H54 (cell line): ENCODE results near the gene ZNF326.
"Not testable (repeated sequence)": the region's sequence is repeated elsewhere in the genome, so short reads cannot be mapped to it uniquely, and the experiment has no call there.

ENCODE experiments used
- DNase-seq: peaks from one replicate; pipeline ENCODE4 v3.0.0; 2011; ENCODE audit warnings: low spot score, mixed read lengths; ENCODE audit not compliant: insufficient read length
- FAIRE-seq: peaks from 3 replicates; lab custom pipeline; 2011; peaks lifted over from hg19 to GRCh38; lab: Jason Lieb, UNC
- POLR2A ChIP-seq: IDR thresholded peaks from 2 replicates; pipeline ENCODE4 v1.6.1; 2011; ENCODE audit warnings: low read depth, mild to moderate bottlenecking, low read length

ZNF326 gene

DNA sequence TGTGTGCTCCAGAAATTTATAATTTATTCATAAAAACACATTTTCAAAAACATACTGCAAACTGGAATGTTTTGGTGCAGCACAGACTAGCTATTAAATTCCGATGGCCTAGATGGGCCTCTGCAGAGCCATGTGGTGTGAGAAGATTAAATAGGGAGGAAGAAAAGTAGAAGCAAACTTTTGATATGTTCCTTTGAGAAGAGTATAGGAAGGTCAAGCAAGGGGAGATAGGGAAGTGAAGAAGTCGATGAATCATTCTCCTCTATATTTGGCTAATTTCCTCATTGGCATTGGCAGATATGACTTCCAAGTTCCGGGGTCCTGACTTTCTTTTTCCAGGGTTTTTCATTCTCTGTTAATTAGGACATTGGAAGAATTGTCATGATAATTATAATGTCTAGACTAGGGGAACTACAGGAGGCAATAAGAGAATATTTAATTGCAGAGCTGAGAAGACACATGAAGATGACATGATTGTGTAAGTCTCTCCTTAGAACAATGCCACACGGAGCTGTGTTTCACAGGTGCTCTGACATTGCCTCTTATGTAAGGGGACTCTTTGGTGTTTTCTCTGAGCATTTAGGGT is 19.3 kb upstream of the ZNF326 start:
- TF ChIP-seq POLR2A = no peak
- DNase-seq (no peak), FAIRE-seq (peak; percentile 20)

DNA sequence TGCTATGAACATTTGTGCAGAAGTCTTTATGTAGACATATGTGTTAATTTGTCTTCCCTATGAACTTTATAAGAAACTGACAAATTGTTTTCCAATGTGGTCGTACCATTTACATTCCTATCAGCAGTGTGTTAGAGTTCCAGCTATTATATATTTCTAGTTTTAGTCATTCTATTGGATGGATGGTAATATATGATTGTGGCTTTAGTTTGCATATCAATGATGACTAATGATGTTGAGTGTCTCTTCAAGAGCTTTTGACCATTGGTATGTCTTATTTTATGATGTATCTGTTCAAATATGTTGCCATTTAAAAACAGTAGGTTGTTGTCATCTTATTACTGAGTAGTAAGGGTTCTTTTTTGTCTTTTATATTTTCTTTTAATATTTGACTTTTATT is 16.2 kb upstream of the ZNF326 start:
- peak; percentile 34 for DNase-seq
- no peak for FAIRE-seq
- no peak for TF ChIP-seq POLR2A

DNA sequence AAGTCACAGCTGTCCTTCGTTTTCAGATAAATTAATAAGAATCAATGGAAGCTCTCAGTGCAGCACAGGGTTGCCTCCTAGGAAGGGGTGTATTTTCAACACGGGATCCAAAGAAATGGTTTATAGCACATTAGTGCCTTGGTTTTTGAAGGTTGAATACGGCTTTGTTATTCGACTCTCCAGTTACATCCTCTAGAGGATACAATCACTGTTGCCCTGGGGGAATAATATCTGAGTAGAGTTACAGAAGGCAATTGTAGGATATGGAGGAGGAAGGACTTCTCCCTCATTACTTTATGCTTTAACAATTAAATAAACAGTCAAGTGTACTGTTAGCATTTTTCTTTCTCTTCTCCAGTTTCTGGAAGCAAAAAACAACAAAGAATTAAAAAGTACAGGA is 14.3 kb upstream of the ZNF326 start:
- TF ChIP-seq POLR2A = no peak
- no peak for DNase-seq
- FAIRE-seq = no peak

- DNase-seq, FAIRE-seq: not testable (repeated sequence)
These were observed 12.1 kb upstream of the ZNF326 start for GRCh38 chr1:89982846-89983245.

GRCh38 chr1:89984564-89985116 is 10.3 kb upstream of the ZNF326 start:
- not testable (repeated sequence) for FAIRE-seq, DNase-seq

GRCh38 chr1:89986020-89986419 is 8.9 kb upstream of the ZNF326 start:
- no peak for TF ChIP-seq POLR2A
- DNase-seq (no peak), FAIRE-seq (peak; percentile 61)

DNA sequence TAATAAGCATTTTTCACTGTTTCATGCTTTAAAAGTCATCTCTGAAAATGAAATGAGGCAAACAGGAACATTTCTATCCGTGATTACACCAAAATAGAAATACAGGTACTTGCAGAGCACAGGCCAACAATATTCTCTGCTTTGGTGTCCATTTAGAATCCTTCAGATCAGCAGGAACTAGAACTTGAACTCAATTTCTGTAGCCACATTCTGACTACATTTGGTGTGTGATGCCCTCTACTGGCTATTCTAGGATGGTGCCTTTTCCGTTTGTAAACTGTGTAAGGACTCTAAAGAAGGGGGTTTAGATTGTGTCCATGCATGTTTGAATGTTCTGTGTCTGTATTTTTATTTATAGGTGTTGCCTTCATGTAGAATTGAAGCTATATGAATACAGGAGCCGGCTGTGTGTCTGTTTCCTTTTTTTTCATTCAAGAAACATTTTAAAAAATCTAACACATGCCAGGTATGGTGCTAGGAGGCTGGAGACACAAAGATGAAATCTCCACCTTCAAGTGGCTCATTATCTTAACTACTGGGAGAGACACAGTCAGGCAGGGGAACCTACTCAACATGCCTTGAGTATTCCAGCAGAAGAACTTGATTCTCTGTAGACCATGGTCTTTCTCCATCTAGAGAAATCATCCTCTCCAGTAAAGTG is 7.6 kb upstream of the ZNF326 start:
- DNase-seq (peak; percentile 67), FAIRE-seq (peak; percentile 97)
- no peak for TF ChIP-seq POLR2A

DNA sequence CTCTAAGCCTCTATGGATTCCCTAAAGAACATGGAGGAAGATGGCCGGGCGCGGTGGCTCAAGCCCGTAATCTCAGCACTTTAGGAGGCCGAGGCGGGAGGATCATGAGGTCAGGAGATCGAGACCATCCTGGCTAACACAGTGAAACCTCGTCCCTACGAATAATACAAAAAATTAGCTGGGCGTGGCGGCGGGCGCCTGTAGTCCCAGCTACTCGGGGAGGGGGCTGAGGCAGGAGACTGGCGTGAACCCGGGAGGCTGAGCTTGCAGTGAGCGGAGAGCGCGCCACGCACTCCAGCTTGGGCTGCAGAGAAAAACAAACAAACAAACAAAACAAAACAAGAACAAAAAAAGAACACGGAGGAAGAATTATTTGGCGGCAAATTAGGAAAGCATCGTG is 5.8 kb upstream of the ZNF326 start:
- DNase-seq (no peak), FAIRE-seq (no peak)
- TF ChIP-seq POLR2A = no peak

GRCh38 chr1:89989799-89990198 is 5.1 kb upstream of the ZNF326 start:
- TF ChIP-seq POLR2A = no peak
- FAIRE-seq (no peak), DNase-seq (no peak)

DNA sequence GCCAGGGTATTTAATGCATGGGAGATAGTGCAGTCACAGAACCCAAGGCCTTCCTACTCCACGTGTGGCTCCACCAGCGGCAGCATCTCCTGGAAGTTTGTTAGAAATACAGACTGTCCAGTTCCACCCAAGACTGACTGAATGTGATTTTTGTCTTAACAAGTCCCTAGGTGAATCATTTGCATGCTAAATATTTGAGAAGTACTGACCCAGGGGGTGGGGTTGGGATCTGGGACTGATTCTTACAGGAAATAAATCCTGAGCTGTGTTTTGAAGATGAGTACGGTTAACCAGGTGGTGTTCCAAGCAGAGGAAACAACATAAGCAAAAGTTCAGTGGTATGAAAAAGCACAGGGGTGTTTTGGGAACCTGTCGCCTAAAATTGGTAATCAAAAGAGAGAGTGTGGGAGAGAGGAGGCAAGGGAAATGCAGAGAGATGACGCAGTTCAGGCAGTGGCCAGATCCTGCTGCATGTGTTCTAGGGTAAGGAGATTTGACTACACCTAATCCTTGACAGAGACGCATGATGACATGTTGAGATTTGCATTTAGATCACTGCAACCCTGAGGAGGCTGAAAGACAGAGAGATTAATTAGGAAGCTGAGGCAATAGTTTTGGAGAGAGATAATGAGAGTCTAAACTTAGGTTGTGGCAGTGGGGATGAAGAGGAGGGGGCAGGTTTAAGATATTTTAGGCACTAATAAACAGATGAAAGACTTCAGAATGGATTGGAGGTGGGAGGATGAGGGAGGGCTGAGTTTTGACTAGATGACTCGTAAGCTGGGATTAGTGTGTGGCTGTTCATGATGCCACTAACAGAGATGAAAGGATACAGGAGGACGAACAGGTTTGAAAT is 3.7 kb upstream of the ZNF326 start:
- no peak for DNase-seq
- no peak for TF ChIP-seq POLR2A
- no peak for FAIRE-seq

- no peak for TF ChIP-seq POLR2A
- no peak for DNase-seq
- no peak for FAIRE-seq
These were observed 1.4 kb upstream of the ZNF326 start for GRCh38 chr1:89993541-89993940.

GRCh38 chr1:89994231-89994804 is 592 bp upstream of the ZNF326 start:
- no peak for FAIRE-seq
- DNase-seq = no peak
- no peak for TF ChIP-seq POLR2A

DNA sequence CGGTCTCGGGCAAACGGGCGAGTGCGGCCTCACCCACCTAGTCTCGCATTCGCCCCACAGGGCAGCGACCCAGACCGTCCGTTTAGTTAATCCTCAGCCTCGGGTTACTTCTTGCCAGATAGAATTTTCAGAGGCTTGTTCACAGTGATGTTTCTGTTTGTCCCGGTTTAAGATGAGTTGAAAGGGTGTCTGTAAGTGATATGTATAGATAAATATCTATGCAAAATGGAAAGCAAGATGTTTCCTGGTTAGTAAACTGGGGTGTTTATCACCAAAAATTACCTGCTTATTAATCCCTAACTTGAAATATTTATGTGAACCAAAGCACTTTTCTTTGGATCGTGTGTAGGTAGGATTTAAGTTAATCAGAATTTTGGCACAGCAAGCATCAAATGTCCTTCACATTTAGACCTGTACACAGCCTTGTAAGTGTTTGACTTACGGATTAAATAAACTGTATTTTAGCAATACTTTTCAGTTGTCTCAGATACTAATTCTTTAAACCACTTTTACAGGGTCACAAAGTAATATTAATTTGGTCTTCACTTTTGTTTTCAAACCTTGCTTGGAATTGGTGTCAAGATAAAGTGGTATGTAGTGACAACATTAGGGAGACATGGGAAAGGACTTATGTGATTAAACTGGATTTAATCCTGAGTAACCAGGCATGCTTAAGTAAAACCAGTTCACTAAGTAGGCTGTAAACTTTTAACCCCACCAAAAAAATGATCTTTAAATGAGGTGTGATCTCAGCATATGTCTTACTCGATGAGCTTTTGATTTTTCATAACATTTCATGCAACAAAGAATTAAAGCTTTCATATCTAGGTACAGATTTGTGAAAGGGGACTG is 914 bp downstream of the ZNF326 start:
- FAIRE-seq = peak; percentile 80
- no peak for TF ChIP-seq POLR2A
- no peak for DNase-seq
